Activated naive CD4-positive, alpha-beta T cell treated with Interleukin-2 at 50 U/mL for 16 hours (primary cell): Measurements from ENCODE around the gene MET.
"Not testable (repeated sequence)": the region's sequence is repeated elsewhere in the genome, so short reads cannot be mapped to it uniquely, and the experiment has no call there.

ENCODE experiments used
- DNase-seq: peaks from one replicate; pipeline ENCODE4 v3.0.0-alpha.2; 2020

Gene MET

GRCh38 chr7:116730097-116731022, 58.4 kb downstream of the MET start:
- no peak for DNase-seq

- no peak for DNase-seq
Observed at GRCh38 chr7:116731023-116731395, 59.0 kb downstream of the MET start.

- no peak for DNase-seq
Observed at GRCh38 chr7:116731445-116732335, 59.7 kb downstream of the MET start.

- no peak for DNase-seq
Observed at GRCh38 chr7:116732788-116733694, 61.0 kb downstream of the MET start.

GRCh38 chr7:116733924-116734580, 62.1 kb downstream of the MET start:
- no peak for DNase-seq

DNA sequence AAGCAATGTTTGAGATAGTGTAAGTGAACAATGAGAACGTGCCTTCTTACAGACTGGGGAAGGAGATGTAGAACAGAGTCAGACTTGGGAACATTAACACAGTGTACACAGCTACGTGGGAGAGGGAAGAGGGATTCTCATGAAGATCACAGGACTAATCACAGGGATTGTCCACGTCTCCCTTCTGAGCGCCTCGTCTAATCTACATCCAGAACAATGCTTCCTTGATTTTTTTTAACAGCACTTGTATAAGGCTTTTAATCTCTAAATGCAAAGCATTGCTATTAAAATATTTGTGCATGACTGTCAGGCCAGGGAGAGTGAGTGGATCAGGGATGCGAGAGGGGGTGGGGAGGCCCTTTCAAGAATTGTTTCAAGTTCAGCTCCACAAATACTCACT, 62.7 kb downstream of the MET start:
- no peak for DNase-seq

- no peak for DNase-seq
Observed at GRCh38 chr7:116736927-116737715, 65.1 kb downstream of the MET start.

GRCh38 chr7:116738378-116738777, 66.4 kb downstream of the MET start:
- DNase-seq = no peak

GRCh38 chr7:116739307-116739706, 67.3 kb downstream of the MET start:
- DNase-seq = no peak

DNA sequence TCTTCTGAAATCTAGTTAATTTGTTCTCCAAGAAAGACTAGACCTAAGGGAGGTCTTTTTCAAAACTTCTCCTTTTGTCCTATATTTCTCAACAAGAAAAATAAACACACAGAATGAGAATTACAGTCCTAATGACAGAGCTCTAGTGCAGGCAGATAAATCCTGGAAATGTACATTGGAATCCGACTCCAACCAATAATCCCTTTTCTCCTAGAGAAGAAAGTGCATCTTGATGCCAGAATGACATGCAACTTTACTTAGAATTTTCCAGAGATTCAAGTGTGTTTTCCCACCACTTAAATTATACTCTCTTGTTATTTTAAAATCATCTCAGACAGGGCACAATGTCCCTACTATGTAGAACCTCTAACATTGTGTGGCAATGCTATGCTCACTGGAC, 68.2 kb downstream of the MET start:
- DNase-seq = no peak

GRCh38 chr7:116740755-116741462, 68.9 kb downstream of the MET start:
- no peak for DNase-seq

DNA sequence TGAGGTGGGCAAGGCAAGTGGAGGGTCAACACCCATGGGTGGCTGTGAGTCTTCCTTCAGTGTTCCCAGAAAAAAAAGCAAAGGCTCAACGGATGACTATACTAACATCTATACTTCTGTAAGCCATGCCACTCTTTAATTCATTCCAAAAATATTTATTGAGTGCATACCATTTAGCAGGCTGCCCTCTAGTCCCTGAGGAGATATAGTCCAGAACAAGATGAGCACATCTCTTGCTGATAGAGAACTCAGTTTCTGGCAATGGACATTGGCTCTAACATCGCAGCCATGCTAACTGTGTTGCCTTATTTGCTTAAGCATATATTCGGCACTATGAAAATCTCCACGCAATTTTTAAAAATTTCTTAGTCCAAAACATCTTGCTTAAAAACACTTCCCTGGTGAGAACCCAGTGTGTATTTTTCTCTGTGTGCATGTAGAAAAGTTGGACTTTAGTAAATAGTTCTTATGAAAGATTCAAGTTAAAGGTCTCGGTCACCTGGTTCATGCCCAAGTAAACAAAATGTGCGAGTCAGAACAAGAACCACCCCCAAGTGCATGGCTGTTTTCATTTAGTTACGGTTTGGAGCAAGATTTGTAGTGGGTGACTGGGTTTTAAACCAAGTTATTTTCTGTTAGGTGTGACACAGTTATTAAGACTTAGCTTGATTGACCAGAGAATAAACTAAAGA, 69.8 kb downstream of the MET start:
- DNase-seq = no peak

GRCh38 chr7:116742641-116743040, 70.6 kb downstream of the MET start:
- no peak for DNase-seq

- not testable (repeated sequence) for DNase-seq
Observed at GRCh38 chr7:116743835-116744234, 71.8 kb downstream of the MET start.

DNA sequence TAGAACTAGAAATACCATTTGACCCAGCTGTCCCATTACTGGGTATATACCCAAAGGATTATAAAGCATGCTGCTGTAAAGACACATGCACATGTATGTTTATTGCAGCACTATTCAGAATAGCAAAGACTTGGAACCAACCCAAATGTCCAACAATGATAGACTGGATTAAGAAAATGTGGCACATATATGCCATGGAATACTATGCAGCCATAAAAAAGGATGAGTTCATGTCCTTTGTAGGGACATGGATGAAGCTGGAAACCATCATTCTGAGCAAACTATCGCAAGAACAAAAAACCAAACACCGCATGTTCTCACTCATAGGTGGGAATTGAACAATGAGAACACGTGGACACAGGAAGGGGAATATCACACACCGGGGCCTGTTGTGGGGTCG, 74.4 kb downstream of the MET start:
- DNase-seq = not testable (repeated sequence)

GRCh38 chr7:116751070-116751469, 79.1 kb downstream of the MET start:
- not testable (repeated sequence) for DNase-seq

DNA sequence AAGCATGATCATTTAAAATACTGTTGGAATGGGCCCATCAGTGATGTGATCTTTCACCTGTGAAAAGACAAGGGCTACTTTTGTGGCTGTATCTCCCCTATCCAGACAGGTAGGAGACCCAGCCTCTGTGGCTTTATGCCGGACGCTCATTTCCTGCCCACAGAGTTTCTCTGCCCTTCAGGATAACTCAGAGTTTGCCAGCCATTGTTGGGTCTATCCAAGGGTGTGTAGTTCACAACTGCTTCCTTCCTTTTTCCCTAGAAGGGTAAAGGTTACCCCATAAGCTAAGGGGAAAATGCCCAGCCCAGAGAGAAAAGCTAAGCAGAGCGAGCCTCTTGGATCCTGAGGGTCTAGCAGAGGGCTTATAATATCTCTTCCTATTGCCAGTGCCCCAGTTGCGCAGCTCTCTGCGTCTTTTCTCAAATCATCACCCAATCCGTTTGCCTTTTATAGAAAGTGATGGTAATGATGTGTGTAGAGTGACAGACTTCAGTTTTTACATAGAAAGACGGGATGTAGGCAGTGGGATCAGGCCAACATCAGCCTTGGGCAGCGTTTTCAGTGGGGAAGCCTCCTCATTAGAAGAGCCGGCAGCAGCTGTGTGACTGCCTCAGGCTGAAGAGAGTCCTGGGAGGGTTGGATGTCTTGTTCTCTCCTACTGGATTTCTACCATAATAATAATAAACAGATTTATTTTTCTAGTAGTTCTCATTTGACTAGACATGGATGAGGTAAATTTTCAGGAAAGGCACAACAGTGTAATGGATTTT, 80.5 kb downstream of the MET start:
- DNase-seq = no peak

DNA sequence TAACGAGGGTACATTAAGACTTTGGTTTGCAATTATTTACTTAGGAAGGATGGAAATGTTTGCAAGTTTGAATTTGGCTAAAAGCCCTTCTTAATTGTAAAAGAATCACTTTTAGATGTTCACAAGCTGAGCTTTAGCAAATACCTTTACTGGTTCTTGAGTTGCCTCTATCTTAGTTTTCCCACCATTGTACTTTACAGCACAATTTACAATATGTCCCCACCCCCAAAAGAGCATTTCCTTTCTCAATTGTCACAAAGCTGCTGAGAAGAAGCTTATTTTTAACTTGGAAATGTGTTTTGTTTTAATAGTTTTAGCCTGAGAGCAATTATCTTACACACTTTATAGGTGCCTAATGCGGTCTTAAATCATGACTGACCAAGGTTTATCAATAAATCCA, 81.1 kb downstream of the MET start:
- DNase-seq = no peak

GRCh38 chr7:116754186-116754585, 82.2 kb downstream of the MET start:
- no peak for DNase-seq
